Fibroblast of mammary gland (primary cell): ENCODE measurements around the gene PPCS.
A peak's percentile ranks its signal among the peaks of the same experiment; 100 is the strongest.
"Not testable (repeated sequence)": the region's sequence is repeated elsewhere in the genome, so short reads cannot be mapped to it uniquely, and the experiment has no call there.

ENCODE experiments used
- DNase-seq: peaks from one replicate; pipeline ENCODE4 v3.0.0-alpha.2; 2010; ENCODE audit warnings: low read depth
- H3K4me3 ChIP-seq: 2 replicates; pipeline ENCODE4 v1.5.1; 2011; ENCODE audit warnings: low read depth, mild to moderate bottlenecking, low read length, moderate library complexity; ENCODE audit not compliant: control insufficient read depth
- TF ChIP-seq, protein P1 (sequence below): conservative IDR thresholded peaks from 2 replicates; pipeline ENCODE4 v1.5.1; 2011; ENCODE audit warnings: low read depth, low read length, inconsistent platforms; ENCODE audit not compliant: control insufficient read depth, insufficient read depth

Gene PPCS

GRCh38 chr1:42480921-42481320 lies 24.6 kb downstream of the PPCS start:
- DNase-seq, result peak; percentile 25
- TF ChIP-seq, protein P1, sequence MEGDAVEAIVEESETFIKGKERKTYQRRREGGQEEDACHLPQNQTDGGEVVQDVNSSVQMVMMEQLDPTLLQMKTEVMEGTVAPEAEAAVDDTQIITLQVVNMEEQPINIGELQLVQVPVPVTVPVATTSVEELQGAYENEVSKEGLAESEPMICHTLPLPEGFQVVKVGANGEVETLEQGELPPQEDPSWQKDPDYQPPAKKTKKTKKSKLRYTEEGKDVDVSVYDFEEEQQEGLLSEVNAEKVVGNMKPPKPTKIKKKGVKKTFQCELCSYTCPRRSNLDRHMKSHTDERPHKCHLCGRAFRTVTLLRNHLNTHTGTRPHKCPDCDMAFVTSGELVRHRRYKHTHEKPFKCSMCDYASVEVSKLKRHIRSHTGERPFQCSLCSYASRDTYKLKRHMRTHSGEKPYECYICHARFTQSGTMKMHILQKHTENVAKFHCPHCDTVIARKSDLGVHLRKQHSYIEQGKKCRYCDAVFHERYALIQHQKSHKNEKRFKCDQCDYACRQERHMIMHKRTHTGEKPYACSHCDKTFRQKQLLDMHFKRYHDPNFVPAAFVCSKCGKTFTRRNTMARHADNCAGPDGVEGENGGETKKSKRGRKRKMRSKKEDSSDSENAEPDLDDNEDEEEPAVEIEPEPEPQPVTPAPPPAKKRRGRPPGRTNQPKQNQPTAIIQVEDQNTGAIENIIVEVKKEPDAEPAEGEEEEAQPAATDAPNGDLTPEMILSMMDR, result no peak
- H3K4me3 ChIP-seq, result no peak overlapping the region

DNA sequence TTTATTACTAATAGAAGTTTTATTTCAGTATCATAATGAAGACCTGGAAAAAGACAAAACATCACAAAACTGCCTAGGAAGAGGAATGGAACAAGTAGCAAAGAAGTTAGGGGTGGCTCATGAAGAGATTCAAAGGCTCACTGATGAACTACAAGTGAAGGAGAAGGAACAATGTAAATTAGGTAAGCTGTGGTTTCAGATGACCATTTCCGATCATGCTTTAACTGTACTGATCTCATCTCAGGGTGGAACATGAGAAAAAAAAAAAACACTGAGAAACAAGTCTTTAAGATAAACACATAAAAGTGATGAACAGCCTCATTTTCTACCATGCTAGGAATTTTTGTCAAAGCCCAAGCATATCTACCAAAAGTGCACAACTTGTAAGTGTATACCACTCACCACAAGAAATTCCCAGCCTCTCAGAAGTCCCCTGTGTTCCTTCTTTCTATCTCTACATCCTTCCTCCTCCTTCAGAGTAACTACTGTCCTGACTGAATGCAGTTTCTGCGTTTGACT lies 26.4 kb downstream of the PPCS start:
- H3K4me3 ChIP-seq, result no peak overlapping the region
- TF ChIP-seq, protein P1, result no peak
- DNase-seq, result no peak

- H3K4me3 ChIP-seq, result no peak overlapping the region
- DNase-seq, result peak; percentile 93
- TF ChIP-seq, protein P1, result no peak
Measured at GRCh38 chr1:42484382-42484781, 28.0 kb downstream of the PPCS start.

GRCh38 chr1:42490237-42490636 lies 33.9 kb downstream of the PPCS start:
- TF ChIP-seq, protein P1, result no peak
- DNase-seq, result no peak
- H3K4me3 ChIP-seq, result no peak overlapping the region

GRCh38 chr1:42502031-42502430 lies 45.7 kb downstream of the PPCS start:
- DNase-seq, H3K4me3 ChIP-seq: not testable (repeated sequence)

DNA sequence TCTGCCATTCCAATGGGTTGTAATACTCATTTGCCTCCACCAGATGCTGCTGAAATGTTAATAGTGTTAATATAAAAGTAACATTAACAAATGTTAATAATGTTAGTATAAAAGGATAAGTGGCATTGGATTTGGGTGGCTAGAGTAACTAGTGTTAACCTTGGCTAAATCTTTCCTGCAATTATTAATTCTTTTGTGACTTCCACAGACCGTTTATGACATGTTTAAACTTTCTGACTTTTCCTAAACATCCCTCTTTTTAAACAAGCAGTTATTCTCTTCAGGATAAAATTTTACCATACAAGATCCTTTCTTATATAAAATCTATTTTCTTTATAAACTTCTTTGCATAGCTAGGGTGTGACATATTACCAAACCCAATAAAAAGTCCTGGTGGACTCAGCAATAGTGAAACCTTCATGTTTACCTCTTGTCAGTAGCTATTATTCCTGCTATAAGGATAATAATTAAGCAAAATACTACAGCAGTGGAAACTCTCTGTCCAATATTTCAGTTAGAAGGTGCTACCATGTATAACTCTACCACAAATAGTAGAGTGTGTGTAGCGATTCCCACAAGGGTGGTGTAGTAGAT lies 48.3 kb downstream of the PPCS start:
- DNase-seq, result no peak
- H3K4me3 ChIP-seq, result no peak overlapping the region
- TF ChIP-seq, protein P1, result no peak

- DNase-seq, result no peak
- H3K4me3 ChIP-seq, result no peak overlapping the region
- TF ChIP-seq, protein P1, result no peak
Measured at GRCh38 chr1:42506576-42506975, 50.2 kb downstream of the PPCS start.
